ENCODE results near the gene TRMT6.

Gene TRMT6

GRCh38 chr20:5893052-5893451, 57.3 kb downstream of the TRMT6 start:
- no peak for DNase-seq

- DNase-seq = no peak
These were observed 59.4 kb downstream of the TRMT6 start for GRCh38 chr20:5890773-5891441.

- DNase-seq = no peak
These were observed 62.3 kb downstream of the TRMT6 start for GRCh38 chr20:5888041-5888440.

GRCh38 chr20:5887386-5887785, 62.9 kb downstream of the TRMT6 start:
- no peak for DNase-seq
